Naive B cell (primary cell): ENCODE data around the gene CNN2. TPM values are rescaled to one million over a fixed set of nuclear protein-coding genes. Genes with fewer than 3 reads are reported as not detected.

Experiments
- ATAC-seq, 2 donors: fragments of 150-1000 bp; cut with Tn5 transposase; 2 replicates each; pipeline ENCODE4 v1.10.0; 2021; ENCODE audit warnings: low read depth in 2 of 2, mild to moderate bottlenecking in 2 of 2, moderate library complexity in 2 of 2
- DNase-seq: peaks from one replicate; pipeline ENCODE4 v3.0.0; 2022
- H3K27ac Mint-ChIP-seq, 6 donors: one replicate each; pipeline ENCODE4 v1.8.0; 2020 to 2022; ENCODE audit warnings: mild to moderate bottlenecking in 6 of 6, mixed read lengths in 6 of 6, moderate library complexity in 5 of 6, inconsistent platforms in 2 of 6
- H3K27me3 Mint-ChIP-seq, 3 donors: one replicate each; pipeline ENCODE4 v1.8.0; 2021 to 2022; ENCODE audit warnings: mixed read lengths in 3 of 3, mild to moderate bottlenecking in 1 of 3
- H3K36me3 Mint-ChIP-seq, 2 donors: one replicate each; pipeline ENCODE4 v1.8.0; 2020 to 2022; ENCODE audit warnings: mixed read lengths in 2 of 2, inconsistent platforms in 1 of 2, mild to moderate bottlenecking in 1 of 2
- H3K4me1 Mint-ChIP-seq, 3 donors: one replicate each; pipeline ENCODE4 v1.8.0; 2020 to 2022; ENCODE audit warnings: mixed read lengths in 3 of 3, inconsistent platforms in 1 of 3, mild to moderate bottlenecking in 1 of 3, moderate library complexity in 1 of 3
- H3K4me3 Mint-ChIP-seq, 8 donors: one replicate each; pipeline ENCODE4 v1.8.0; 2020 to 2022; ENCODE audit warnings: mild to moderate bottlenecking in 8 of 8, mixed read lengths in 8 of 8, moderate library complexity in 8 of 8, inconsistent platforms in 2 of 8
- H3K9me3 Mint-ChIP-seq, 7 donors: one replicate each; pipeline ENCODE4 v1.8.0; 2020 to 2022; ENCODE audit warnings: mixed read lengths in 7 of 7, mild to moderate bottlenecking in 5 of 7, inconsistent platforms in 2 of 7, moderate library complexity in 1 of 7
- polyA plus RNA-seq, 6 donors: library from polyadenylated mRNA; unstranded; fragments of 300-500 nt; fragmentation: Illumina TruSeq; gene quantifications; one replicate each; pipeline ENCODE4 v1.2.3, GENCODE V29; 2021; ENCODE audit warnings: low read depth in 6 of 6

CNN2 gene
- polyA plus RNA-seq, 6 donors from 2014 or later = 408 to 648 (median 492) TPM

- Mint-ChIP-seq H3K4me1 (peaks cover 26 to 33% (median 26%) of the 10 kb centered on the region in 3 donors), H3K4me3 (peak overlapping the region; percentile 61 to 85 (median 74)), H3K9me3 (no peaks in the 10 kb centered on the region), H3K27ac (peak overlapping the region; percentile 88 to 98 (median 94)), H3K27me3 (no peaks in the 10 kb centered on the region), H3K36me3 (peaks cover 0 to 10% of the 10 kb centered on the region in 2 donors)
- ATAC-seq (peak; percentile 82 to 83), DNase-seq (peak; percentile 71)
Measured at GRCh38 chr19:1087813-1088415, 61.5 kb downstream of the CNN2 start.

GRCh38 chr19:1088416-1089010 lies 62.1 kb downstream of the CNN2 start:
- Mint-ChIP-seq H3K9me3 (no peaks in the 10 kb centered on the region), H3K4me1 (peaks cover 31 to 39% (median 31%) of the 10 kb centered on the region in 3 donors), H3K4me3 (peak overlapping the region in 6 of 8 donors; percentile 47 to 74 (median 62)), H3K36me3 (peaks cover 0 to 10% of the 10 kb centered on the region in 2 donors), H3K27ac (peak overlapping the region in 4 of 6 donors; percentile 52 to 98 (median 92)), H3K27me3 (no peaks in the 10 kb centered on the region)
- no peak for DNase-seq
- ATAC-seq = peak in 1 of 2 donors; percentile 1

Other genes starting within 250 kb of the CNN2 start
- 100 to 1,000 TPM in 5 of 6 donors, 10 to 100 TPM in 1; 70.5 to 209 (median 124) TPM for gene PTBP1, start 229.2 kb upstream of the CNN2 start, polyA plus RNA-seq
- gene PLPPR3, start 204.7 kb upstream of the CNN2 start, polyA plus RNA-seq = not detected
- not detected for gene AZU1, start 198.8 kb upstream of the CNN2 start, polyA plus RNA-seq
- not detected for gene PRTN3, start 185.6 kb upstream of the CNN2 start, polyA plus RNA-seq
- gene ELANE, start 174.3 kb upstream of the CNN2 start, polyA plus RNA-seq = not detected
- 1 to 10 TPM in 5 of 6 donors, not detected in 1; 1.2 to 3.2 (median 1.8) TPM for gene CFD, start 166.9 kb upstream of the CNN2 start, polyA plus RNA-seq
- 10 to 100 TPM; 34.0 to 89.4 (median 51.1) TPM for gene MED16, start 133.4 kb upstream of the CNN2 start, polyA plus RNA-seq
- gene RNU6-9, start 133.1 kb upstream of the CNN2 start, polyA plus RNA-seq = not detected
- gene R3HDM4, start 113.4 kb upstream of the CNN2 start, polyA plus RNA-seq = 100 to 1,000 TPM; 162 to 209 (median 175) TPM
- under 1 TPM in 4 of 6 donors, not detected in 2; 0.17 to 0.42 (median 0.33) TPM for gene KISS1R, start 109.3 kb upstream of the CNN2 start, polyA plus RNA-seq
- gene ARID3A, start 100.6 kb upstream of the CNN2 start, polyA plus RNA-seq = 1 to 10 TPM in 1 of 6 donors, under 1 TPM in 5; 0.13 to 1.1 (median 0.59) TPM
- 10 to 100 TPM; 39.9 to 64.1 (median 52.5) TPM for gene WDR18, start 42.3 kb upstream of the CNN2 start, polyA plus RNA-seq
- not detected for gene GRIN3B, start 26.2 kb upstream of the CNN2 start, polyA plus RNA-seq
- gene TMEM259, start 5.5 kb upstream of the CNN2 start, polyA plus RNA-seq = 10 to 100 TPM; 37.2 to 75.5 (median 49.5) TPM
- gene RNU6-2, start 5.1 kb upstream of the CNN2 start, polyA plus RNA-seq = not detected
- gene ABCA7, start 13.5 kb downstream of the CNN2 start, polyA plus RNA-seq = 10 to 100 TPM in 4 of 6 donors, 1 to 10 TPM in 2; 9.4 to 22.5 (median 11.1) TPM
- gene ARHGAP45, start 40.6 kb downstream of the CNN2 start, polyA plus RNA-seq = 100 to 1,000 TPM; 181 to 432 (median 210) TPM
- gene POLR2E, start 68.8 kb downstream of the CNN2 start, polyA plus RNA-seq = 100 to 1,000 TPM; 134 to 205 (median 174) TPM
- 100 to 1,000 TPM; 235 to 356 (median 314) TPM for gene GPX4, start 77.4 kb downstream of the CNN2 start, polyA plus RNA-seq
- 1 to 10 TPM in 4 of 6 donors, under 1 TPM in 2; 0.78 to 2.3 (median 1.3) TPM for gene SBNO2, start 147.7 kb downstream of the CNN2 start, polyA plus RNA-seq
- gene STK11, start 179.2 kb downstream of the CNN2 start, polyA plus RNA-seq = 10 to 100 TPM; 11.5 to 28.1 (median 15.7) TPM
- gene CBARP, start 211.4 kb downstream of the CNN2 start, polyA plus RNA-seq = not detected
- gene ATP5F1D, start 215.1 kb downstream of the CNN2 start, polyA plus RNA-seq = 100 to 1,000 TPM; 132 to 222 (median 199) TPM
- 1 to 10 TPM in 5 of 6 donors, under 1 TPM in 1; 0.78 to 5.5 (median 2.7) TPM for gene MIDN, start 222.0 kb downstream of the CNN2 start, polyA plus RNA-seq
- 100 to 1,000 TPM; 253 to 449 (median 334) TPM for gene CIRBP, start 242.7 kb downstream of the CNN2 start, polyA plus RNA-seq
- 10 to 100 TPM; 48.9 to 80.0 (median 64.7) TPM for gene FAM174C, start 248.9 kb downstream of the CNN2 start, polyA plus RNA-seq